MCF 10A (cell line): Measurements from ENCODE around the gene DHX34. TPM values are rescaled to one million over a fixed set of nuclear protein-coding genes. Genes with fewer than 3 reads are reported as not detected.

Experiments used
- BruUV-seq: library from RNA; stranded (reverse); fragments of 400-500 nt; replicated peaks from 2 replicates; lab custom pipeline; 2021; lab: Mats Ljungman, UMichigan
- CTCF ChIA-PET: fragments of 300-600 bp; sonication (Branson Sonifier 250); formaldehyde crosslinking; extraction: SDS; loops from one replicate; lab custom pipeline; 2021; ENCODE audit warnings: antibody characterized with exemption, inconsistent platforms; lab: Yijun Ruan, JAX
- POLR2A ChIA-PET: fragments of 300-600, 350-650 bp; sonication (Branson Sonifier 250); formaldehyde crosslinking; extraction: SDS; loops from one replicate; lab custom pipeline; 2020; ENCODE audit warnings: antibody characterized with exemption, inconsistent platforms; lab: Yijun Ruan, JAX
- DNase-seq: peaks from one replicate; pipeline ENCODE4 v3.0.0-alpha.2; 2018; ENCODE audit not compliant: unreplicated experiment
- H3K27ac Mint-ChIP-seq: one replicate; pipeline ENCODE4 v1.8.0; 2022; ENCODE audit warnings: mild to moderate bottlenecking, low read depth, mixed read lengths; ENCODE audit not compliant: unreplicated experiment
- H3K27me3 Mint-ChIP-seq: one replicate; pipeline ENCODE4 v1.8.0; 2022; ENCODE audit warnings: mixed read lengths; ENCODE audit not compliant: insufficient read depth, unreplicated experiment
- H3K36me3 Mint-ChIP-seq: one replicate; pipeline ENCODE4 v1.8.0; 2022; ENCODE audit warnings: mild to moderate bottlenecking, moderate library complexity, mixed read lengths; ENCODE audit not compliant: insufficient read depth, unreplicated experiment
- H3K4me1 Mint-ChIP-seq: one replicate; pipeline ENCODE4 v1.8.0; 2022; ENCODE audit warnings: mixed read lengths; ENCODE audit not compliant: insufficient read depth, unreplicated experiment
- H3K4me3 Mint-ChIP-seq: one replicate; pipeline ENCODE4 v1.8.0; 2022; ENCODE audit warnings: mild to moderate bottlenecking, moderate library complexity, mixed read lengths; ENCODE audit not compliant: unreplicated experiment
- H3K9me3 Mint-ChIP-seq: one replicate; pipeline ENCODE4 v1.8.0; 2022; ENCODE audit warnings: mixed read lengths; ENCODE audit not compliant: unreplicated experiment
- CTCF ChIP-seq: fragments of 200-600 bp; IDR thresholded peaks from one replicate; pipeline ENCODE4 v1.8.0; 2022; ENCODE audit warnings: antibody characterized with exemption, mild to moderate bottlenecking; ENCODE audit not compliant: unreplicated experiment
- intact Hi-C: fragments of 100-400 bp; cut with micrococcal nuclease; formaldehyde crosslinking; loops from 2 replicates; pipeline ENCODE4 v1.14.1; 2022
- total RNA-seq: library from RNA; stranded (reverse); gene quantifications from 2 replicates; pipeline ENCODE4 v1.2.3, GENCODE V29; 2022

The DHX34 gene
- total RNA-seq, 1 experiment from 2014 or later: 34.7 TPM

- BruUV-seq: no TSS peak
- no peak overlapping the region for H3K27ac Mint-ChIP-seq
- peaks cover 81% of the 10 kb centered on the region for H3K27me3 Mint-ChIP-seq
- intact Hi-C loops: no loop called here
- H3K36me3 Mint-ChIP-seq: no peaks in the 10 kb centered on the region
- H3K9me3 Mint-ChIP-seq: no peaks in the 10 kb centered on the region
- CTCF ChIA-PET: interaction anchor here (0.6 kb wide), 1 partner anchor 71 kb away, joined by 5 read pairs; the partner anchor contains the start of gene DHX34
- DNase-seq: no peak
- POLR2A ChIA-PET: no interaction called here
- no peak overlapping the region for H3K4me3 Mint-ChIP-seq
- H3K4me1 Mint-ChIP-seq: peaks cover 32% of the 10 kb centered on the region
- TF ChIP-seq CTCF: no peak
Observed at GRCh38 chr19:47419789-47420188, 70.7 kb downstream of the DHX34 start.

GRCh38 chr19:47421244-47421786, 72.2 kb downstream of the DHX34 start:
- no peak for TF ChIP-seq CTCF
- BruUV-seq: no TSS peak
- H3K4me3 Mint-ChIP-seq: no peak overlapping the region
- DNase-seq: no peak
- H3K36me3 Mint-ChIP-seq: no peaks in the 10 kb centered on the region
- peak overlapping the region; percentile 33 for H3K27ac Mint-ChIP-seq
- peaks cover 77% of the 10 kb centered on the region for H3K27me3 Mint-ChIP-seq
- ChIA-PET CTCF (no interaction called here), POLR2A (no interaction called here)
- no peaks in the 10 kb centered on the region for H3K9me3 Mint-ChIP-seq
- peaks cover 26% of the 10 kb centered on the region for H3K4me1 Mint-ChIP-seq
- intact Hi-C loops: no loop called here

- no peak for TF ChIP-seq CTCF
- no peak for DNase-seq
- intact Hi-C loops: no loop called here
- BruUV-seq: no TSS peak
- peaks cover 71% of the 10 kb centered on the region for H3K27me3 Mint-ChIP-seq
- CTCF ChIA-PET: no interaction called here
- peaks cover 23% of the 10 kb centered on the region for H3K4me1 Mint-ChIP-seq
- H3K27ac Mint-ChIP-seq: no peak overlapping the region
- POLR2A ChIA-PET: no interaction called here
- no peaks in the 10 kb centered on the region for H3K36me3 Mint-ChIP-seq
- H3K4me3 Mint-ChIP-seq: no peak overlapping the region
- H3K9me3 Mint-ChIP-seq: no peaks in the 10 kb centered on the region
Observed at GRCh38 chr19:47421844-47422395, 72.8 kb downstream of the DHX34 start.

GRCh38 chr19:47422417-47423163, 73.5 kb downstream of the DHX34 start:
- Mint-ChIP-seq H3K27me3 (peaks cover 64% of the 10 kb centered on the region), H3K9me3 (no peaks in the 10 kb centered on the region), H3K4me1 (peaks cover 18% of the 10 kb centered on the region), H3K4me3 (no peak overlapping the region), H3K27ac (no peak overlapping the region), H3K36me3 (no peaks in the 10 kb centered on the region)
- POLR2A ChIA-PET: no interaction called here
- no TSS peak for BruUV-seq
- intact Hi-C loops: no loop called here
- DNase-seq: no peak
- CTCF ChIA-PET: no interaction called here
- no peak for TF ChIP-seq CTCF
